ENCODE measurements around the gene GFER.
A peak's percentile ranks its signal among the peaks of the same experiment; 100 is the strongest.
"Not testable (repeated sequence)": the region's sequence is repeated elsewhere in the genome, so short reads cannot be mapped to it uniquely, and the experiment has no call there.

Gene GFER

GRCh38 chr16:2008631-2009163 is 24.7 kb downstream of the GFER start:
- no peak for DNase-seq

GRCh38 chr16:2009164-2009711 is 25.2 kb downstream of the GFER start:
- DNase-seq, result no peak

GRCh38 chr16:2009791-2010510 is 26.0 kb downstream of the GFER start, which contains the start of gene ZNF598:
ZNF598 (minus strand) TSS chr16:2009821.
- peak; percentile 43 for DNase-seq

GRCh38 chr16:2011726-2012125 is 27.7 kb downstream of the GFER start:
- not testable (repeated sequence) for DNase-seq

- DNase-seq, result no peak
Observed at GRCh38 chr16:2013527-2013926, 29.5 kb downstream of the GFER start.

- DNase-seq, result no peak
Observed at GRCh38 chr16:2015117-2015946, 31.3 kb downstream of the GFER start.

GRCh38 chr16:2015947-2016208 is 31.9 kb downstream of the GFER start:
- no peak for DNase-seq

GRCh38 chr16:2016407-2016922 is 32.5 kb downstream of the GFER start:
- DNase-seq, result no peak

- peak; percentile 51 for DNase-seq
Observed at GRCh38 chr16:2019518-2019920, 35.5 kb downstream of the GFER start, which contains the start of gene NPW. NPW (plus strand) TSS chr16:2019785.

- DNase-seq, result no peak
Observed at GRCh38 chr16:2019921-2020831, 36.2 kb downstream of the GFER start.

GRCh38 chr16:2022723-2023091 is 38.7 kb downstream of the GFER start:
- DNase-seq, result no peak

GRCh38 chr16:2023092-2024031 is 39.4 kb downstream of the GFER start:
- peak; percentile 85 for DNase-seq

- no peak for DNase-seq
Observed at GRCh38 chr16:2024032-2024420, 40.0 kb downstream of the GFER start.

- DNase-seq, result no peak
Observed at GRCh38 chr16:2025251-2025650, 41.3 kb downstream of the GFER start.

- no peak for DNase-seq
Observed at GRCh38 chr16:2025878-2026460, 42.0 kb downstream of the GFER start.

- no peak for DNase-seq
Observed at GRCh38 chr16:2026461-2027023, 42.5 kb downstream of the GFER start, which contains the start of gene NHERF2. NHERF2 (plus strand) TSS chr16:2026902; CDS start chr16:2027006, 104 bp downstream.

GRCh38 chr16:2027024-2028010 is 43.3 kb downstream of the GFER start:
- DNase-seq, result peak; percentile 19

GRCh38 chr16:2028146-2028545 is 44.2 kb downstream of the GFER start:
- no peak for DNase-seq

GRCh38 chr16:2028620-2029220 is 44.7 kb downstream of the GFER start:
- no peak for DNase-seq
